Amygdala (tissue), 56 donors: Measurements from ENCODE around the gene SIRT1.
"Not testable (repeated sequence)": the region's sequence is repeated elsewhere in the genome, so short reads cannot be mapped to it uniquely, and the experiment has no call there.

Source experiments
- DNase-seq, 56 donors: peaks; one replicate each; lab custom pipeline; 2025; lab: John Stamatoyannopoulos, UW

SIRT1 gene

GRCh38 chr10:67875340-67876238 is 8.9 kb upstream of the SIRT1 start:
- DNase-seq, result no peak

GRCh38 chr10:67877421-67877820 is 7.0 kb upstream of the SIRT1 start:
- not testable (repeated sequence) for DNase-seq

GRCh38 chr10:67878133-67878532 is 6.3 kb upstream of the SIRT1 start:
- no peak for DNase-seq

- DNase-seq, result peak in 2 of 56 donors; percentile 20 to 24
These were observed 645 bp upstream of the SIRT1 start for GRCh38 chr10:67883710-67884312.

- peak in 55 of 56 donors; percentile 8 to 93 (median 71) for DNase-seq
These were observed 600 bp downstream of the SIRT1 start for GRCh38 chr10:67884842-67885670.

GRCh38 chr10:67893637-67894036 is 9.2 kb downstream of the SIRT1 start:
- DNase-seq, result no peak

- DNase-seq, result no peak
These were observed 19.1 kb downstream of the SIRT1 start for GRCh38 chr10:67903581-67903980.

GRCh38 chr10:67912331-67912946 is 28.0 kb downstream of the SIRT1 start:
- DNase-seq, result no peak

- no peak for DNase-seq
These were observed 30.4 kb downstream of the SIRT1 start for GRCh38 chr10:67914777-67915340.

GRCh38 chr10:67917169-67917568 is 32.7 kb downstream of the SIRT1 start:
- DNase-seq, result no peak

- DNase-seq, result no peak
These were observed 33.2 kb downstream of the SIRT1 start for GRCh38 chr10:67917679-67918078.

- DNase-seq, result no peak
These were observed 36.6 kb downstream of the SIRT1 start for GRCh38 chr10:67921065-67921464.

GRCh38 chr10:67923551-67923950 is 39.1 kb downstream of the SIRT1 start:
- no peak for DNase-seq

GRCh38 chr10:67924136-67924535 is 39.7 kb downstream of the SIRT1 start:
- DNase-seq, result no peak

- no peak for DNase-seq
These were observed 41.1 kb downstream of the SIRT1 start for GRCh38 chr10:67925449-67926005.

GRCh38 chr10:67926951-67927350 is 42.5 kb downstream of the SIRT1 start:
- no peak for DNase-seq

- DNase-seq, result no peak
These were observed 48.7 kb downstream of the SIRT1 start for GRCh38 chr10:67933199-67933598.

- DNase-seq, result no peak
These were observed 49.9 kb downstream of the SIRT1 start for GRCh38 chr10:67934336-67934735.

GRCh38 chr10:67935223-67935622 is 50.8 kb downstream of the SIRT1 start:
- no peak for DNase-seq

GRCh38 chr10:67936416-67936815 is 52.0 kb downstream of the SIRT1 start:
- no peak for DNase-seq
